HEK293 (cell line): ENCODE results near the gene SLC10A7.

Source experiments
- BCL11A ChIP-seq: fragments of 450-650 bp; formaldehyde crosslinking; IDR thresholded peaks from 2 replicates; pipeline ENCODE4 v1.5.1; 2016; ENCODE audit warnings: low read depth, missing biosample characterization, missing genetic modification characterization
- CTCF ChIP-seq: fragments of 450-650 bp; formaldehyde crosslinking; IDR thresholded peaks from 2 replicates; pipeline ENCODE4 v1.5.1; 2016; ENCODE audit warnings: missing biosample characterization, missing genetic modification characterization
- SALL2 ChIP-seq: fragments of 450-650 bp; formaldehyde crosslinking; IDR thresholded peaks from 2 replicates; pipeline ENCODE4 v1.5.0; 2017; ENCODE audit warnings: missing biosample characterization, mild to moderate bottlenecking, missing genetic modification characterization, borderline replicate concordance
- TSHZ1 ChIP-seq: fragments of 450-650 bp; formaldehyde crosslinking; IDR thresholded peaks from 2 replicates; pipeline ENCODE4 v1.5.1; 2016; ENCODE audit warnings: missing biosample characterization, missing genetic modification characterization, borderline replicate concordance
- ZNF211 ChIP-seq: fragments of 450-650 bp; formaldehyde crosslinking; IDR thresholded peaks from 2 replicates; pipeline ENCODE4 v1.5.1; 2016; ENCODE audit warnings: low read depth, missing biosample characterization, missing genetic modification characterization
- ZNF221 ChIP-seq: fragments of 450-650 bp; formaldehyde crosslinking; IDR thresholded peaks from 2 replicates; pipeline ENCODE4 v1.5.1; 2017; ENCODE audit warnings: missing biosample characterization, missing genetic modification characterization, borderline replicate concordance
- ZNF223 ChIP-seq: fragments of 450-650 bp; formaldehyde crosslinking; IDR thresholded peaks from 2 replicates; pipeline ENCODE4 v1.5.1; 2016; ENCODE audit warnings: missing biosample characterization, missing genetic modification characterization
- ZNF274 ChIP-seq, 2 experiments: fragments of 200-500 bp in 1 of 2; fragments of 450-650 bp in 1 of 2; sonication (Bioruptor generic) in 1 of 2; formaldehyde crosslinking in 1 of 2; IDR thresholded peaks; 2 replicates each; pipeline versions ENCODE4 v1.5.1 to v1.6.1; 2014 to 2016; ENCODE audit warnings: borderline replicate concordance in 1 of 2, inconsistent platforms in 1 of 2, low read length in 1 of 2, missing biosample characterization in 1 of 2, missing genetic modification characterization in 1 of 2
- ZNF311 ChIP-seq: fragments of 450-650 bp; formaldehyde crosslinking; IDR thresholded peaks from 2 replicates; pipeline ENCODE4 v1.5.1; 2017; ENCODE audit warnings: missing biosample characterization, missing genetic modification characterization, borderline replicate concordance
- ZNF398 ChIP-seq: fragments of 450-650 bp; formaldehyde crosslinking; IDR thresholded peaks from 2 replicates; pipeline ENCODE4 v1.5.1; 2017; ENCODE audit warnings: missing biosample characterization, missing genetic modification characterization
- ZNF549 ChIP-seq: fragments of 450-650 bp; IDR thresholded peaks from 2 replicates; pipeline ENCODE4 v1.5.1; 2018; ENCODE audit warnings: missing biosample characterization, missing genetic modification characterization, mild to moderate bottlenecking, inconsistent platforms, moderate library complexity
- ZNF624 ChIP-seq: fragments of 450-650 bp; formaldehyde crosslinking; IDR thresholded peaks from 2 replicates; pipeline ENCODE4 v1.5.1; 2017; ENCODE audit warnings: missing biosample characterization, missing genetic modification characterization
- TF ChIP-seq, protein P1 (sequence below): fragments of 450-650 bp; formaldehyde crosslinking; IDR thresholded peaks from 2 replicates; pipeline ENCODE4 v1.5.1; 2016; ENCODE audit warnings: missing biosample characterization, missing genetic modification characterization, low read depth
- TF ChIP-seq, protein P2 (sequence below): fragments of 450-650 bp; formaldehyde crosslinking; IDR thresholded peaks from 2 replicates; pipeline ENCODE4 v1.5.1; 2017; ENCODE audit warnings: missing biosample characterization, missing genetic modification characterization

- TF ChIP-seq ZNF311 (tag by site-specific recombination) = no peak
- TF ChIP-seq CTCF (tag by site-specific recombination) = no peak
- no peak for TF ChIP-seq ZNF624 (tag by site-specific recombination)
- no peak for TF ChIP-seq ZNF223 (tag by site-specific recombination)
- no peak for TF ChIP-seq ZNF549 (tag by site-specific recombination)
- TF ChIP-seq ZNF274 (IDR thresholded peaks at IDR 0.05; ENCODE audit: low read length) = no peak
- no peak for TF ChIP-seq ZNF274 (tag by site-specific recombination; IDR thresholded peaks at IDR 0.05; ENCODE audit: borderline replicate concordance)
- no peak for TF ChIP-seq ZNF211 (tag by site-specific recombination)
- TF ChIP-seq, protein P1, sequence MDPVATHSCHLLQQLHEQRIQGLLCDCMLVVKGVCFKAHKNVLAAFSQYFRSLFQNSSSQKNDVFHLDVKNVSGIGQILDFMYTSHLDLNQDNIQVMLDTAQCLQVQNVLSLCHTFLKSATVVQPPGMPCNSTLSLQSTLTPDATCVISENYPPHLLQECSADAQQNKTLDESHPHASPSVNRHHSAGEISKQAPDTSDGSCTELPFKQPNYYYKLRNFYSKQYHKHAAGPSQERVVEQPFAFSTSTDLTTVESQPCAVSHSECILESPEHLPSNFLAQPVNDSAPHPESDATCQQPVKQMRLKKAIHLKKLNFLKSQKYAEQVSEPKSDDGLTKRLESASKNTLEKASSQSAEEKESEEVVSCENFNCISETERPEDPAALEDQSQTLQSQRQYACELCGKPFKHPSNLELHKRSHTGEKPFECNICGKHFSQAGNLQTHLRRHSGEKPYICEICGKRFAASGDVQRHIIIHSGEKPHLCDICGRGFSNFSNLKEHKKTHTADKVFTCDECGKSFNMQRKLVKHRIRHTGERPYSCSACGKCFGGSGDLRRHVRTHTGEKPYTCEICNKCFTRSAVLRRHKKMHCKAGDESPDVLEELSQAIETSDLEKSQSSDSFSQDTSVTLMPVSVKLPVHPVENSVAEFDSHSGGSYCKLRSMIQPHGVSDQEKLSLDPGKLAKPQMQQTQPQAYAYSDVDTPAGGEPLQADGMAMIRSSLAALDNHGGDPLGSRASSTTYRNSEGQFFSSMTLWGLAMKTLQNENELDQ = no peak
- no peak for TF ChIP-seq BCL11A (tag by site-specific recombination)
- no peak for TF ChIP-seq TSHZ1 (tag by site-specific recombination)
- no peak for TF ChIP-seq ZNF398 (tag by site-specific recombination)
- TF ChIP-seq SALL2 (tag by site-specific recombination) = no peak
- TF ChIP-seq, protein P2, sequence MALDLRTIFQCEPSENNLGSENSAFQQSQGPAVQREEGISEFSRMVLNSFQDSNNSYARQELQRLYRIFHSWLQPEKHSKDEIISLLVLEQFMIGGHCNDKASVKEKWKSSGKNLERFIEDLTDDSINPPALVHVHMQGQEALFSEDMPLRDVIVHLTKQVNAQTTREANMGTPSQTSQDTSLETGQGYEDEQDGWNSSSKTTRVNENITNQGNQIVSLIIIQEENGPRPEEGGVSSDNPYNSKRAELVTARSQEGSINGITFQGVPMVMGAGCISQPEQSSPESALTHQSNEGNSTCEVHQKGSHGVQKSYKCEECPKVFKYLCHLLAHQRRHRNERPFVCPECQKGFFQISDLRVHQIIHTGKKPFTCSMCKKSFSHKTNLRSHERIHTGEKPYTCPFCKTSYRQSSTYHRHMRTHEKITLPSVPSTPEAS = no peak
- no peak for TF ChIP-seq ZNF221 (tag by site-specific recombination)
Measured at GRCh38 chr4:146435962-146436361, 85.8 kb downstream of the SLC10A7 start.
